T-helper 2 cell treated with Interferon-gamma antibody and Interleukin-4, amounts not matched to agents 5 μg/mL and 100 μg/mL, for 36 hours (primary cell): Measurements from ENCODE around the gene TGFBR3L.
"Not testable (repeated sequence)": the region's sequence is repeated elsewhere in the genome, so short reads cannot be mapped to it uniquely, and the experiment has no call there.

Experiments used
- DNase-seq: peaks from one replicate; pipeline ENCODE4 v3.0.0; 2021; ENCODE audit warnings: low spot score
- H3K27ac Mint-ChIP-seq: one replicate; pipeline ENCODE4 v1.8.0; 2021; ENCODE audit warnings: mild to moderate bottlenecking, mixed read lengths
- H3K27me3 Mint-ChIP-seq: one replicate; pipeline ENCODE4 v1.8.0; 2021; ENCODE audit warnings: low read depth, mixed read lengths
- H3K36me3 Mint-ChIP-seq: one replicate; pipeline ENCODE4 v1.8.0; 2021; ENCODE audit warnings: low read depth, mixed read lengths
- H3K4me1 Mint-ChIP-seq: one replicate; pipeline ENCODE4 v1.8.0; 2021; ENCODE audit warnings: low read depth, mixed read lengths
- H3K4me3 Mint-ChIP-seq: one replicate; pipeline ENCODE4 v1.8.0; 2022; ENCODE audit warnings: mild to moderate bottlenecking, moderate library complexity, mixed read lengths
- H3K9me3 Mint-ChIP-seq: one replicate; pipeline ENCODE4 v1.8.0; 2021; ENCODE audit warnings: mixed read lengths

The TGFBR3L gene

GRCh38 chr19:7930030-7930429, 15.4 kb downstream of the TGFBR3L start:
- not testable (repeated sequence) for H3K4me3 Mint-ChIP-seq, H3K4me1 Mint-ChIP-seq, H3K36me3 Mint-ChIP-seq, H3K27ac Mint-ChIP-seq, H3K9me3 Mint-ChIP-seq, H3K27me3 Mint-ChIP-seq, DNase-seq

DNA sequence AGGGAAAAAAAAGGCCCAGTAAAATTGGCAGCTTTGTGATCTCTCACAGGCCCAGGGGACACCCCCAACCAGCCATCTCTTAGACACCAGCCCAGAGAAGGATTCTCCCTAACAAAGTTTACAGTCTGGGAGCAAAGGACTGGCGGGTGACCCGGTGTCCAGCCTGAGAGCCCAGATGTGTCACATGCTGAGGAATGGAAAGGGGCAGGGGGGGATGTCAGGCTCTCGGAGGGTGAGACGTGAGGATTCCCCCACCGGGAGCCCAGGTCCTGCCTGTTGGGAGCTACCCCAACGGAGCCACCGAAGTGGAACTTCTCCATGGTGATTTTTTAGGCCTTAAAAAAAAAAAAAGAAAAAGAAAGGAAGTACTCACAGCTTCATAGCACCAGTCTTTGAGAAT, 16.1 kb downstream of the TGFBR3L start:
- no peak overlapping the region for H3K27ac Mint-ChIP-seq
- peaks cover 2% of the 10 kb centered on the region for H3K4me1 Mint-ChIP-seq
- DNase-seq, result no peak
- H3K36me3 Mint-ChIP-seq, result peaks cover 10% of the 10 kb centered on the region
- H3K4me3 Mint-ChIP-seq, result no peak overlapping the region
- no peaks in the 10 kb centered on the region for H3K9me3 Mint-ChIP-seq
- no peaks in the 10 kb centered on the region for H3K27me3 Mint-ChIP-seq

GRCh38 chr19:7931221-7932061, 16.8 kb downstream of the TGFBR3L start:
- H3K27me3 Mint-ChIP-seq, result no peaks in the 10 kb centered on the region
- H3K36me3 Mint-ChIP-seq, result peaks cover 15% of the 10 kb centered on the region
- no peaks in the 10 kb centered on the region for H3K9me3 Mint-ChIP-seq
- no peak overlapping the region for H3K27ac Mint-ChIP-seq
- H3K4me3 Mint-ChIP-seq, result no peak overlapping the region
- DNase-seq, result no peak
- peaks cover 2% of the 10 kb centered on the region for H3K4me1 Mint-ChIP-seq

DNA sequence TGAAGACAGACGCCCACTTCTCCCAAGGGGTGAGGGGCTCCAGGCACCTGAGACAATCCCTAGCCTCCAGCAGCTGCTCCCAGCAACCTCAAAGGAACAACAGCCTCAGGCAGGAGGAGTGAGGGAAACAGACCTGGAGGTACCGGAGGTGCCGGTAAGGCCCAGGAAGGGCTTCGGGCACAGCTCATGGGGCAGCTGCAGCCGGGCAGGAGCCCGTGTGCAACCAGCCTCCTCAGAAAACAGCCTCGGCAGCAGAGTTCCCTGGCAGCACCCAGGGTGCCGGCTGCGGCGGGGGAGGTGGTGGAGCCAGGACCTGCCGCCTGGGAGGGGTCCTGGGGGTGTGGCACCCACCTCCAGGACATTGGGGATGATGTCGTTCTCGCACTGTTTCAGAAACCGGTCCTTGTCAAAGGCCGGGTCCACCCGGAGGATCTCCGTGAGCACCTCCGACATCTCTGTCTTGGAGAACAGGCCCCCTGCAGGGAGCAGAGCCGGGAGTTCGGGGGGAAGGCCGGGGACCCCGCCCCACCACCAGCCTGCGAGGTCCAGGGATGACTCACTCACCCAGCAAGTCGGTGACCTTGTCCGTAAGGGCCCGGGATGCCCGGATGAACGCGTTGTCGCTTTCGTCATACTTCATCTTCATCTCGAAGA, 17.8 kb downstream of the TGFBR3L start:
- Mint-ChIP-seq H3K27ac (no peak overlapping the region), H3K4me1 (peaks cover 2% of the 10 kb centered on the region), H3K27me3 (no peaks in the 10 kb centered on the region), H3K36me3 (peaks cover 17% of the 10 kb centered on the region), H3K9me3 (no peaks in the 10 kb centered on the region), H3K4me3 (no peak overlapping the region)
- DNase-seq, result no peak

GRCh38 chr19:7932930-7933300, 18.3 kb downstream of the TGFBR3L start:
- no peaks in the 10 kb centered on the region for H3K9me3 Mint-ChIP-seq
- no peaks in the 10 kb centered on the region for H3K27me3 Mint-ChIP-seq
- H3K4me3 Mint-ChIP-seq, result no peak overlapping the region
- H3K4me1 Mint-ChIP-seq, result peaks cover 2% of the 10 kb centered on the region
- peaks cover 18% of the 10 kb centered on the region for H3K36me3 Mint-ChIP-seq
- no peak for DNase-seq
- H3K27ac Mint-ChIP-seq, result no peak overlapping the region

DNA sequence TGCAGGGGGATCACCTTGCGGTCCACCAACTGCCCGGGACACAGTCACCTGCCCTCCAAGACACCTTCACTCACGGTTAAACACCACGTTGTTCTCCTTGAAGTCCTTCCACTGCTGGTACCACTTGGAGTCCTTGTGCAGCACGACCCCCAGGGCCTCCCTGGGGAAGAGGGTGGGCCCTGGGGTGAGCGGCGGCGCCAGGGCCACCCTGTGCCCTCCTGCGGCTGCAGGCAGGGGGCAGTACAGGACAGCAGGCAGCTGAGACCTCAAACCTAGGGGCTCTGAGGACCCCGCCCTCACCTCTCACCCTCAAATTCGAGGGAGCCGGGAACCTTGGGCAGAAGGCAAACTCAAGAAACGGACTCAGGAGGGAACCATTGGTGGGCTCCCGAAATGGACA, 18.8 kb downstream of the TGFBR3L start:
- Mint-ChIP-seq H3K9me3 (no peaks in the 10 kb centered on the region), H3K4me1 (peaks cover under 1% of the 10 kb centered on the region), H3K36me3 (peaks cover 16% of the 10 kb centered on the region), H3K27me3 (no peaks in the 10 kb centered on the region), H3K4me3 (no peak overlapping the region), H3K27ac (no peak overlapping the region)
- DNase-seq, result no peak

DNA sequence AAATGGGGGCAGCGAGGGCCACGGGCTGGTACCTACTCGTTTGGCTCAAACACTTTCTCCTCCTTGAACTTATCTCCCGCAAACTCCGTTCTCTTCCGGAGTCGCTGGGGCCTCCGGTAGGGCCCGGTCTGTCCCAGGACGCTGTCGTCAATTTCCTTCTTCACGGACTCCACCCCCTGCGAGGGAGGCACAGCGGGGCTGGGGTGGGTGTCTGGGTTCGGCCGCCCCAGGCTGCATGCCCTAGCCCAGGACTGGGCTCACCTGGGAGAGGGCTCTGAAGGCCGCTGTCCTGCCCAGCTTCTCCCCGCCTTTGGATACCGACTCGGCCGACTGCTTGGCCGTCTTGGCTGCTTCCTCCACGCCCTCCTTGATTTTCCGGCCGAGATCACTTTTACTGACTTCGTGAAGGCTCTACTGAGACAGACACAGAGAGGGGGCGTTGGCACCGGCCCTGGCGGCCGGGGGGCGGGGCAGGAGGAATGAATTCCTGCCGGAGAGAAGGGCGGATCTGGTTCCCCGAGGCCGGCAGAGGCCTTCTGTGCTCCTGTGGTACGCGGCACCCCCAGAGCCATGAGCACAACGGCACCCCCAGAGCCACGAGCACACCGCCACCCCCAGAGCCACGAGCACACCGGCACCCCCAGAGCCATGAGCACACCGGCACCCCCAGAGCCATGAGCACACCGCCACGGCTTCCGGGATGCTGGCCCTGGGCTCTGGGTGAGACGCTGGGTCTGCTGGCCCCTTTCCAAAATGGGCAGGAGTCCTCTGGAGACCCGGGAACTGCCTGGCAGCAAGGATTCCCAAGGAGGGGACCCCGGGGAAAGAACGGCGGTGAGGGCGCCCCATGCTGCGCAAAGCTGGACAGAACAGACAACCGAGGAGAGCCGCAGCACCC, 19.4 kb downstream of the TGFBR3L start:
- no peak overlapping the region for H3K4me3 Mint-ChIP-seq
- H3K27me3 Mint-ChIP-seq, result no peaks in the 10 kb centered on the region
- DNase-seq, result no peak
- H3K4me1 Mint-ChIP-seq, result no peaks in the 10 kb centered on the region
- peaks cover 18% of the 10 kb centered on the region for H3K36me3 Mint-ChIP-seq
- H3K27ac Mint-ChIP-seq, result no peak overlapping the region
- H3K9me3 Mint-ChIP-seq, result no peaks in the 10 kb centered on the region

- no peak for DNase-seq
- Mint-ChIP-seq H3K4me1 (no peaks in the 10 kb centered on the region), H3K27me3 (no peaks in the 10 kb centered on the region), H3K9me3 (no peaks in the 10 kb centered on the region), H3K4me3 (no peak overlapping the region), H3K27ac (no peak overlapping the region), H3K36me3 (peaks cover 18% of the 10 kb centered on the region)
Observed at GRCh38 chr19:7934766-7935165, 20.1 kb downstream of the TGFBR3L start.

- DNase-seq, result no peak
- H3K4me1 Mint-ChIP-seq, result peaks cover 22% of the 10 kb centered on the region
- H3K27ac Mint-ChIP-seq, result no peak overlapping the region
- H3K4me3 Mint-ChIP-seq, result peak overlapping the region; percentile 40
- H3K27me3 Mint-ChIP-seq, result no peaks in the 10 kb centered on the region
- no peaks in the 10 kb centered on the region for H3K9me3 Mint-ChIP-seq
- peaks cover 17% of the 10 kb centered on the region for H3K36me3 Mint-ChIP-seq
Observed at GRCh38 chr19:7940841-7941240, 26.2 kb downstream of the TGFBR3L start.

- H3K9me3 Mint-ChIP-seq, result no peaks in the 10 kb centered on the region
- peaks cover 22% of the 10 kb centered on the region for H3K4me1 Mint-ChIP-seq
- H3K27me3 Mint-ChIP-seq, result no peaks in the 10 kb centered on the region
- peaks cover 11% of the 10 kb centered on the region for H3K36me3 Mint-ChIP-seq
- no peak for DNase-seq
- peak overlapping the region; percentile 97 for H3K4me3 Mint-ChIP-seq
- H3K27ac Mint-ChIP-seq, result peak overlapping the region; percentile 97
Observed at GRCh38 chr19:7941895-7942596, 27.4 kb downstream of the TGFBR3L start.

DNA sequence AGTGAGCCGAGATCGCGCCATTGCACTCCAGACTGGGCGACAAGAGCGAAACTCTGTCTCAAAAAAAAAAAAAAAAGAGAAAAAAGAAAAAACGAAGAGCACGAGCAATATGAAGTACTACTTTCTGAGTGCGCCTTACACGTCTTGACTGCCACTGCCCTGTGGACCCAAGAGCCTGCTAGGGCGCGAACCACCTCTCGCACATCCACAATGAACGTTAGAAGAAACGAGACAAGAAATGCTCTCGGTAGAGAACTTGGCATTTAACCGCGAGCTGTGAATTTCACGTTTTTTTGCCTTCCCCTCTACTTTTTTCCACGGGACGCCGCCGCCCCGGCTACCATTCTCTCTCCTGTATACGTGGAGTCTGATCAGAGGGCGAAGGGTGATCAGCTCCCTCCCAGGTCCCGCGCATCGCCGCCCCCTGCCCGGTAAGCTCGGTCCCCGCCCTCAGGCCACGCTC, 28.4 kb downstream of the TGFBR3L start:
- Mint-ChIP-seq H3K4me1 (peaks cover 22% of the 10 kb centered on the region), H3K9me3 (no peaks in the 10 kb centered on the region), H3K4me3 (peak overlapping the region; percentile 97), H3K36me3 (peaks cover 10% of the 10 kb centered on the region), H3K27ac (peak overlapping the region; percentile 97), H3K27me3 (no peaks in the 10 kb centered on the region)
- DNase-seq, result no peak

- peak within 1 kb of the TSS; percentile 97 for H3K4me3 Mint-ChIP-seq
Observed at GRCh38 chr19:7943444-7944176, 29.0 kb downstream of the TGFBR3L start, which contains the start of gene TIMM44. Gene TIMM44 (minus strand): TSS chr19:7943666. CDS start chr19:7943651, 15 bp downstream.

More at GRCh38 chr19:7943444-7944176, 29.0 kb downstream of the TGFBR3L start, which contains the start of gene TIMM44:
- Mint-ChIP-seq H3K9me3 (no peaks in the 10 kb centered on the region), H3K27me3 (no peaks in the 10 kb centered on the region), H3K27ac (peak within 1 kb of the TSS; percentile 97), H3K36me3 (peaks cover 10% of the 10 kb centered on the region), H3K4me1 (peaks cover 22% of the 10 kb centered on the region)
- DNase-seq, result peak; percentile 99
